LNCAP (cell line): ENCODE data around the gene RPTN.

Experiments
- TF ChIP-seq, protein P1 (sequence below): fragments of 450-650 bp; IDR thresholded peaks from 2 replicates; pipeline ENCODE4 v1.5.1; 2017; ENCODE audit warnings: mild to moderate bottlenecking

The RPTN gene

DNA sequence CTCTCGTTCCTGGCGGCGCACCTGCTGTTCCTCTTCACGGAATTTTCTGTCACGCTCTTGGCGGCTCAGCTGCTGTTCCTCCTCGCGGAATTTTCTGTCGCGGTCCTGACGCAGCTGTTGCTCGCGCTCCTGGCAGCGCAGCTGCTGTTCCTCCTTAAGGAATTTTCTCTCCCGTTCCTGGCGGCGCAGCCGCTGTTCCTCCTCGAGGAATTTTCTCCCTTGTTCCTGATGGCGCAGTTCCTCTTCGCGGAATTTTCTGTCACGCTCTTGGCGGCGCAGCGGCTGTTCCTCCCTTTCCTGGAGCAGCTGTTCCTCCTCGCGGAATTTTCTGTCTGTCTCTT, 50.2 kb downstream of the RPTN start:
- TF ChIP-seq, protein P1, sequence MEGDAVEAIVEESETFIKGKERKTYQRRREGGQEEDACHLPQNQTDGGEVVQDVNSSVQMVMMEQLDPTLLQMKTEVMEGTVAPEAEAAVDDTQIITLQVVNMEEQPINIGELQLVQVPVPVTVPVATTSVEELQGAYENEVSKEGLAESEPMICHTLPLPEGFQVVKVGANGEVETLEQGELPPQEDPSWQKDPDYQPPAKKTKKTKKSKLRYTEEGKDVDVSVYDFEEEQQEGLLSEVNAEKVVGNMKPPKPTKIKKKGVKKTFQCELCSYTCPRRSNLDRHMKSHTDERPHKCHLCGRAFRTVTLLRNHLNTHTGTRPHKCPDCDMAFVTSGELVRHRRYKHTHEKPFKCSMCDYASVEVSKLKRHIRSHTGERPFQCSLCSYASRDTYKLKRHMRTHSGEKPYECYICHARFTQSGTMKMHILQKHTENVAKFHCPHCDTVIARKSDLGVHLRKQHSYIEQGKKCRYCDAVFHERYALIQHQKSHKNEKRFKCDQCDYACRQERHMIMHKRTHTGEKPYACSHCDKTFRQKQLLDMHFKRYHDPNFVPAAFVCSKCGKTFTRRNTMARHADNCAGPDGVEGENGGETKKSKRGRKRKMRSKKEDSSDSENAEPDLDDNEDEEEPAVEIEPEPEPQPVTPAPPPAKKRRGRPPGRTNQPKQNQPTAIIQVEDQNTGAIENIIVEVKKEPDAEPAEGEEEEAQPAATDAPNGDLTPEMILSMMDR: no peak

DNA sequence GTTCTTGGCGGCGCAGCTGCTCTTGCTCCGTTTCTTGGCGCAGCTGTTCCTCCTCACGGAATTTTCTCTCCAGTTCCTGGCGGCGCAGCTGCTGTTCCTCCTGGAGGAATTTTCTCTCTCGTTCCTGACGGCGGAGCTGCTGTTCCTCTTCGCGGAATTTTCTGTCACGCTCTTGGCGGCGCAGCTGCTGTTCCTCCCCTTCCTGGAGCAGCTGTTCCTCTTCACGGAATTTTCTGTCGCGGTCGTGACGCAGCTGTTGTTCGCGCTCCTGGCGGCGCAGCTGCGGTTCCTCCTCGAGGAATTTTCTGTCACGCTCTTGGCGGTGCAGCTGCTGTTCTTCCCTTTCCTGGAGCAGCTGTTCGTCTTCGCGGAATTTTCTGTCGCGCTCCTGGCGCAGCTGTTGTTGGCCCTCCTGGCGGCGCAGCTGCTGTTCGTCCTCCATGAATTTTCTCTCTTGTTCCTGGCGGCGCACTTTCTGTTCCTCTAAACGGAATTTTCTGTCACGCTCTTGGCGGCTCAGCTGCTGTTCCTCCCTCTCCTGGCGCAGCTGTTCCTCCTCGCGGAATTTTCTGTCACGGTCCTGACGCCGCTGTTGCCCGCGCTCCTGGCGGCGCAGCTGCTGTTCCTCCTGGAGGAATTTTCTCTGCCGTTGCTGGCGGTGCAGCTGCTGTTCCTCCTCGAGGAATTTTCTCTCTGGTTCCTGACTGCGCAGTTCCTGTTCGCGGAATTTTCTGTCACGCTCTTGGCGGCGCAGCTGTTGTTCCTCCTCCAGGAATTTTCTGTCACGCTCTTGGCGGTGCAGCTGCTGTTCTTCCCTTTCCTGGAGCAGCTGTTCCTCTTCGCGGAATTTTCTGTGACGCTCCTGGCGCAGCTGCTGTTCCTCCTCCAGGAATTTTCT, 50.8 kb downstream of the RPTN start:
- TF ChIP-seq, protein P1: no peak

DNA sequence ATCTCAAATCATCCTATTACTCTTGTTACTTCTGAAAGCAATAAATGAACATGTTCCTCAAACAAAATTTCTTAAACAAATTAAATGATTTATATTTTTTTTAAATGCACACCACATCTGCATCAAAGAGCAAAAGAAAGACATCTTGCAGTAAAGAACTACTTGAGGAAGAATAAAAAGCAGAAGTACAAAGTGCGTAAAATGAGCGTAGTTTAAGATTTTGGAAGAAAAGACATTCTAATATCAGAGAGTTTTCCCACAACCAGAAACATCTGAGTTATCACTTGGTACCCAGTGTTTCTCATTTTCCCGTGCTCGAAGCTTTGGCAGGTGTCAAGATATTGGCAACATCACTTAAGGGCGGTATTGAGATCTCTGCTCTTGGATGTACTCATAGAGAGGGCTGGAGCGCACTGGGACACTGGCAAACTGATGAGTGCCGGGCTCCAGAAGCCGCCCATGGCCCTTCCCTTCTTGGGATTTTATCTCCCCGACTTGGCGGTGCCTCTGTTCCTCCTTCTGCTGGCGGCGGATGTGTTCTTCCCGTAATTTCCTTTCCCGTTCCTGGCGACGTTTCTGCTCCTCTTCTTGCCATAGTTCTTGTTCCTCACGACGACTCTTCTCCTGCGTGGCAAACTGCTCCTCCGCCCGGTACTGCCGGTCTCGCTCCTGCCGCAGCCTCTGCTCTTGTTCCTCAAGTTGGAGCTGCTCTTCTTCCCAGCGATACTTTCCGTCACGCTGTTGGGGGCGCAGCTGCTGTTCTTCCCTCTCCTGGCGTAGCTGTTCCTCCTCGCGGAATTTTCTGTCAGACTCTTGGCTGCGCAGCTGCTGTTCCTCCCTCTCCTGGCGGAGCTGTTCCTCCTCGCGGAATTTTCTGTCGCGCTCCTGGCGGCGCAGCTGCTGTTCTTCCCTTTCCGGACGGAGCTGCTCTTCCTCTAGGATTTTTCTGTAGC, 51.7 kb downstream of the RPTN start:
- TF ChIP-seq, protein P1: no peak

DNA sequence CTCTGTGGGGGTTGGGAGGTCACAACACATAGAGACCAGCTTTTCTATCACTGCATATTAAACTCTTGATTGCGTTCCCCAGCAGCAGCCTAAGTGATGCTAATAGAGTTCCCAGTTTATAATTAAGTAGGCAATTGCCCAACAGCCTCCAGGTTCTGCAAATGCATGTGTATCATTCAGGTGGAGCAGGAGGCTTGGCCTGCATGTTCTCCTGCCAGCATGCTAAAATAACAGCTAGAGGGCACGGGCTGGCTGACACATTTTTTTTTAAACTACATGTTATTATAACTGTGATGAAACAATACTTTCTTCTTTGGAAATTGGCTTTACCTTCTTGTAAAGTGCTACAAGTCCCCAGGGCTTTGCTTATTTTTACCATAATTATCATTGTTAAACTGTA, 54.2 kb downstream of the RPTN start:
- TF ChIP-seq, protein P1: no peak
